HK-2 (cell line): ENCODE data around the gene TUBB1.
A peak's percentile ranks its signal among the peaks of the same experiment; 100 is the strongest.
"Not testable (repeated sequence)": the region's sequence is repeated elsewhere in the genome, so short reads cannot be mapped to it uniquely, and the experiment has no call there.

Experiments used
- DNase-seq: peaks from one replicate; pipeline ENCODE4 v3.0.0-alpha.2; 2018; ENCODE audit not compliant: unreplicated experiment

Gene TUBB1

DNA sequence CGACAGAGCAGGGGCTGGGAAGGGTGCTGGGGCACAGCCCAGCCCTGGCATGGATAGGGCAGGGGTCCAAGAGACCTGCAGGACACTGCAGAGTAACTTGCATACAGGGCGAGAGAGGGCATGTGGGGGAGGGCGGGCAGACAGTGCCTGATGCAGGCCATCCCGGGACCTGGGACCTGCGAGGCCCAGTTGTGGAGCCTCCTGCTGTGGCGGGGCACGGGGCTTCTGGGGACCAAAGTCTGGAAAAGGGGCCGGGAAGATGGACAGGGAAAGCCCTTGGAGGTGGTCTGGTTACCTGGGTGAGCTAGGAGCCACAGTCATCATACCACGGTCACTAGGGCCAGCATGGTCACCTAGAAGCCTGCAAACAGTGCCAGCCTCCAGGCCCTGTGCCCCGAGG, 412 bp upstream of the TUBB1 start:
- DNase-seq = no peak

GRCh38 chr20:59020938-59021551, 1.8 kb downstream of the TUBB1 start:
- no peak for DNase-seq

DNA sequence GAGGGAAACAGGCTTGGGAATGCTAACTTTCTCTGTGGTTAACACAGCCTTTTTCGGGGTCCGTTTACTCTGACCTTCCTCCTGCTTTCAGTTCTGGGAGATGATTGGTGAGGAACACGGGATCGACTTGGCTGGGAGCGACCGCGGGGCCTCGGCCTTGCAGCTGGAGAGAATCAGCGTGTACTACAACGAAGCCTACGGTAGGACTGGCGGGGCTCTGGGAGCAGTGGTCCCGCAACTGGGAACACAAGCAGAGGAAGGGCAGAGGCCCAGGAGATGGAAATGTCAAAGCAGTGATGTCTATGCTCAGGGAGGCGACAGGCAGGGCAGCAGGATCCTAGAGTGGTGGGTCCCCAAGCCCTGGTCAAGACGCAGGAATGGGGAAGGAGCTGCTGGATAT, 3.5 kb downstream of the TUBB1 start:
- DNase-seq = no peak

- no peak for DNase-seq
Observed at GRCh38 chr20:59023616-59024015, 4.4 kb downstream of the TUBB1 start.

DNA sequence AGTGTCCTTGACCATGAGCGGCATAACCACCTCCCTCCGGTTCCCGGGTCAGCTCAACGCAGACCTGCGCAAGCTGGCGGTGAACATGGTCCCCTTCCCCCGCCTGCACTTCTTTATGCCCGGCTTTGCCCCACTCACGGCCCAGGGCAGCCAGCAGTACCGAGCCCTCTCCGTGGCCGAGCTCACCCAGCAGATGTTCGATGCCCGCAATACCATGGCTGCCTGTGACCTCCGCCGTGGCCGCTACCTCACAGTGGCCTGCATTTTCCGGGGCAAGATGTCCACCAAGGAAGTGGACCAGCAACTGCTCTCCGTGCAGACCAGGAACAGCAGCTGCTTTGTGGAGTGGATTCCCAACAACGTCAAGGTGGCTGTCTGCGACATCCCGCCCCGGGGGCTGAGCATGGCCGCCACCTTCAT, 4.9 kb downstream of the TUBB1 start:
- DNase-seq = no peak

DNA sequence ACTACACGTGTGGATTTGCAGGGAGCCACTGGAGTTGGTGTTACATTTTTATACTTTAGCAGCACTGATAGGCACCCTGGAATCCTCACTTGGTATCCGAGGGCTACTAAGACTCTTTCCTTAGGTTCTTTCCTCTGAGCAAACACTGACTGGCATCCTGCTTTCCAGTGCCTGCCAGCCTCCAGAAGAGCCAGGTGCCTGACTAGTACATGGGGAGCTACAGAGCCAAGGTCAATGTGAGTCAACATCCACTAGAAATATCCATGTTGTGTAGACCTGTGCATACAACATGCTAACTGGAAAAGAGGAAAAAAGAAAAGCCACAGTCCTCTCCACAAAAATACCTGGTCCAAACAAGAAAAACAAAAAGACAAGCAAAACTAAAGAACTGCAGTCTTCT, 5.9 kb downstream of the TUBB1 start:
- no peak for DNase-seq

GRCh38 chr20:59025511-59025910, 6.3 kb downstream of the TUBB1 start:
- no peak for DNase-seq

DNA sequence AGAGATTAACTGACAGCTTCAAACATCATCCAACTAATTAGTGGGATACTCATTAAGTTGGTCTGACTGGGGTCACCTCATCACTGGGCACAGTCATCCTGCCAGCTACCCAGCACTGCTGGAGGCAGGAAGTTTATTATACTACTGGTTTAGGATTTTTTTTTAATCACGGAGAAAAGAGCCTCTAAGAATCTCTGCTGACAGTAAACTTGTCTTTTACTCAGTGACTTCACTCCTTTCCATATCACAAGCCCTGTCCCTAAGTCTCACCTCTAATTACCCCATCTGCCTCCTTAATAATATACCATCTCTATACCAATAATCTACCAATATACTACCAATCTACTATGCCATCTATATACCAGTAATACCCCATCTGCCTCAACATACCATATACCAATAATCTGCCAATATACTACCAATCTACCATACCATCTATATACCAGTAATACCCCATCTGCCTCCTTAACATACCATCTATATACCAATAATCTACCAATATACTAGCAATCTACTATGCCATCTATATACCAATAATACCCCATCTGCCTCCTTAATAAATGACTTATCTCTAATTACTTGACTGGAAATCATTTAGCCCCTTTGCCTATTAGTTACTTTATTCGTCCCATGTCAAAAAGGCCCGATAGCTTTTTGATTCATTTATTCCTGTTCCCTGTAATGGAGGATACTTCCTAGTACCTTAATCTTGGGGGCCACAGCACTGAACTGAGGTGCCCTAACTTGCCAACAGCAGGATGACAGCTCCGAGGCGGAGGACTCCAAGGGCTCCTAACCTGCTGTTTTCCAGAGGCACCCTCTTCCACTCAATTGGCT, 7.9 kb downstream of the TUBB1 start:
- no peak for DNase-seq

DNA sequence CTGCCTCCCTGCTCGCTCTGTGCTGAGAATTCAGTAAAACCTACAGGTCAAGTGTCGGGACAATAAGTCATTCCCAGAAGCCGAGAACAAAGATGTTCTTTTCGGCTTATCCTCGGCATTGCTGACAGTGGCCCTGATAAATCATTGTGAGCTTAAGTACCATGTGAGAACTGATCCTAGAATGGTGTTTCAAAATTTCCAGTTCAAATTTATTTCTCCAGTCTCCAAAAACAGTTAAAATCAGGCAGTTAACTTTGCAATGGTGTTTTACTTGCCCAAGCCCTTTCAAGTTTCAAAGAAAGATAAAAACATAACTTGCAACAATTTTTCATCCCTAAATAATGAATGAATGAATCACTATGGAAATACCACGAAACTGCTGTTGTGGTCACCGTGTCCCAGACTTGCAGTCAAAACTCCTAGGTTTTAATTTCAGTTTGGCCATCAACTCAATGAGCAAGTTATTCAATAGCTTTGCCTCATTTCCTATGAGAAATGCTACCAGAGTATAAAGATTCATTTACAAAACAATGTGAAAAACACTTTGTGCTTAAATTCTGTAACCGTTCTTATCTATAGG, 8.6 kb downstream of the TUBB1 start:
- DNase-seq = no peak

- DNase-seq = no peak
Observed at GRCh38 chr20:59028812-59029211, 9.6 kb downstream of the TUBB1 start.

- DNase-seq = no peak
Observed at GRCh38 chr20:59030911-59031563, 11.8 kb downstream of the TUBB1 start.

DNA sequence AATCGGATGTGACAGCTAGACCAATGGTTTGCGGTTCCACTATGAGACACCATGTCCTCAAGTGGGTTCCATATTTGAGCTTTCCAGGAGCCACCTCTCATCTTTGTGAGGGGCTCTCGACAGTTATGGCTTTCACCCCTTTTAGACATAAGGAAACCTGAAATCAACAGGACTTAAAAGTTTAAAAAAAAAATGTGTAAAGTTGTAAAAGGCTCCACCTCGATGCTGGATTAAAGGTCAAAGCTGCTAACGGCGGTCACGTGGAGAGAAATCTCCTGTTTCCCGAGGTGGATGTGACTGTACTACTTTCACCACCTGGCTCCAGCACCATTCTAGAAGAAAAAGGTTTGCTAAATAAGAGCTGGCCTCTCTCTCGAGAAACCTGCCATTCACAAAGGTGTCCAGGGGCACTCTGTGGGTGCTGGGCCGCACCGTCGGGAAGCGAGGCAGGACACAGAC, 12.4 kb downstream of the TUBB1 start:
- no peak for DNase-seq

DNA sequence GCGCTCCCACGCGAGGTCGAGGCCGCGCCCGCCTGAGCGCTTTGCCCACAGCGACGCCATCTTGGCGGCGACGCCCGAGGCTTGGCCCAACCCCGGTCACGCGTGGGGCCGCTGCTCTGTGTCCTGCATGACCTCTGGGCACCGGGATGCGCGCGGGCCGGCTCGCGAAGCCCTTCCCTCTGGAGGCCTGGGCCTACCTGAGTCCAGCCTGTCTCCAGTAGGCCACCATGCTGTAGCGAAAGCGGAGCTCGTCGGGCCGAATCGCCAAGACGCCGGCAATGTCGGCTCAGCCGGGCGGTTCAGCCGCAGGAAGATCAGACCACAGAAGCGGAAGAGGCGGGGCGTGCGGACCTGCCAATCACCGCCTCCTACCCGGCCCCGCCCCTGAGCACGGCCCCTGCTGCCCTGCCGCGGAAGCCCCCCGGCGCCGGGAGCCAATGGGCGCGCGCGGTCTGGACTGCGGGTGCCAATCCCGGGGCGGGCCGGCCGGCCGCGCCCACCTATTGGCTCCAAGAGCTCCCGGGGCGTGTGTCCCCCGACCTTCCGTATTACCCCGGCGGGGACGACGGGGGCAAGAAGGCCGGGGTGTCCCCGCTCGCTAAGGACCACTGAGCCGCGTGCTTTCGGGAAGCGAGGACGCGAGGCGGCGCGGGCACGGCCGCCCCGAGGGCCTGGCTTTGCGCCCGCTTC, 12.9 kb downstream of the TUBB1 start, which contains the start of gene ATP5F1E:
TSS of gene ATP5F1E (minus strand) at position 313 of the 690 bp plus-strand sequence. CDS start at position 229, 84 bp downstream.
- peak; percentile 99 for DNase-seq

DNA sequence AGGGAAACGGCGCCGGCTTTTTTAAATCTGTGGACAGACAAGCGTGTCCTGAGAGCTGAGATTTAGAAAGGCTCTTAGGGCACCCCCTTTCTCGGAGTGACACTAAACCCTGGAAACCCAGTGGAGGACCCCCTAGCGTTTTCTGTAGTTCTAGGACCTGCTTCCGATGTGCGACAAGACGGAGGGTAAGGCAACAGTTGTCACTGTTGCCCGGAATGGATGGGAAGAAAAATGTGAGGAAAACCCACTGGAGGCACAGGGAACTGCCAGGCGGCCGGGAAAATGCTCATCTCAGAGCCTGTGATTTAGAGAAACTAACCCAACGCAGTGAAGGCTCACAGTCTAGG, 13.5 kb downstream of the TUBB1 start:
- DNase-seq = no peak

- DNase-seq = no peak
Observed at GRCh38 chr20:59033093-59033492, 13.9 kb downstream of the TUBB1 start.

DNA sequence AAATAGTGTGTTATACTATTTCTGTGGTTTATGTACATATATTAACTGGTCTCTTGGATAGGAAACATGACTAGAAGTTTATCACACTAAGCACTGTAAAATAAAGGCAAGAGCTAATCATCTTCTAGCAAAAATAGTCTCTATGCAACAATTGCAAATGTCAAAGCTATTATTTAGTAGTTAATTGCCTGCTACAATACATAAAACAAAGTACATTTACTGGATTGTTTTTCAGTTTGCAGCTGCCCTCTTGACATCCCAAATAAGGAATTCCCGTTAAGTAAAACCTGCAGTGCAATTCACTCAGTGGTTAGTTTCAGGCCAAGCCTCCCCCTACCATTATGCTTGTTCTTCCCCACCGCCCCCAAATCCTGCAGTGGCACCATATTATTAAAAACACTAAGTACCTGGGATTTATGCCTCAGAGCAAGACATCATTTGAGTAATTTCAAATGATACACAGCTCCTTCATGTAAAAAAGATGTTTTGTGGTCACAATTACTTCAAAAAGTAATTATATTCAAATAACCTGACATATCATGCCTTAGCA, 14.5 kb downstream of the TUBB1 start:
- DNase-seq = no peak

- no peak for DNase-seq
Observed at GRCh38 chr20:59035381-59035780, 16.2 kb downstream of the TUBB1 start.

GRCh38 chr20:59037386-59037785, 18.2 kb downstream of the TUBB1 start:
- DNase-seq = no peak

- no peak for DNase-seq
Observed at GRCh38 chr20:59039233-59039632, 20.0 kb downstream of the TUBB1 start.

- no peak for DNase-seq
Observed at GRCh38 chr20:59040667-59041066, 21.4 kb downstream of the TUBB1 start.

- DNase-seq = not testable (repeated sequence)
Observed at GRCh38 chr20:59041487-59041886, 22.3 kb downstream of the TUBB1 start.
